Stomach (tissue), 9 donors: Measurements from ENCODE around the gene LRP1B. TPM values are rescaled to one million over a fixed set of nuclear protein-coding genes. Genes with fewer than 3 reads are reported as not detected.

Experiments used
- DNase-seq, 2 donors: peaks; one replicate each; pipeline versions ENCODE4 v3.0.0 to v3.0.0-alpha.2; 2013 to 2019
- H3K27ac ChIP-seq, 5 donors: fragments of 200-600 bp in 4 of 5; sonication (generic) in 4 of 5; one replicate each; pipeline ENCODE4 v1.5.1; 2013 to 2019; ENCODE audit warnings: mild to moderate bottlenecking in 1 of 5, moderate library complexity in 1 of 5
- H3K27me3 ChIP-seq, 3 donors: fragments of 200-600 bp; sonication (generic); one replicate each; pipeline ENCODE4 v1.5.1; 2017 to 2019; ENCODE audit warnings: mixed run types in 1 of 3
- H3K36me3 ChIP-seq, 4 donors: fragments of 200-600 bp; sonication (generic); 1 replicate in 3 of 4; 2 replicates in 1 of 4; pipeline ENCODE4 v1.5.1; 2016 to 2019
- H3K4me1 ChIP-seq, 4 donors: fragments of 200-600 bp; sonication (generic); one replicate each; pipeline ENCODE4 v1.5.1; 2016 to 2019
- H3K4me3 ChIP-seq, 4 donors: fragments of 200-600 bp; sonication (generic) in 3 of 4; one replicate each; pipeline ENCODE4 v1.5.1; 2016 to 2019; ENCODE audit warnings: mild to moderate bottlenecking in 1 of 4
- H3K9me3 ChIP-seq, 4 donors: fragments of 200-600 bp; sonication (generic); one replicate each; pipeline ENCODE4 v1.5.1; 2016 to 2019
- EP300 ChIP-seq: sonication (generic); formaldehyde crosslinking; IDR thresholded peaks from one replicate; pipeline ENCODE4 v1.6.1; 2017; ENCODE audit warnings: antibody characterized with exemption
- POLR2A ChIP-seq, 4 donors: fragments of 450-650 bp; IDR thresholded peaks; one replicate each; pipeline ENCODE4 v1.6.1; 2016; ENCODE audit warnings: antibody characterized with exemption in 4 of 4, control low read depth in 2 of 4, mild to moderate bottlenecking in 1 of 4, moderate library complexity in 1 of 4
- POLR2AphosphoS5 ChIP-seq, 3 donors: sonication (generic); formaldehyde crosslinking; IDR thresholded peaks; one replicate each; pipeline ENCODE4 v1.6.1; 2016; ENCODE audit warnings: antibody characterized with exemption in 3 of 3
- WGBS, 5 donors: extraction: QIAGEN DNeasy Blood & Tissue Kit in 3 of 5; methylation state at CpG; one replicate each; pipeline versions ENCODE4 v1.1.5 to v1.1.7; 2013 to 2018; 5-methylcytosine and 5-hydroxymethylcytosine counted together
- intact Hi-C: fragments of 100-400 bp; cut with DNase I; formaldehyde crosslinking; loops from one replicate; pipeline ENCODE4 v1.15.1; 2023; ENCODE audit warnings: low total_unique reads
- polyA plus RNA-seq, 3 donors: library from polyadenylated mRNA; stranded (reverse); fragments of 200-250 nt; gene quantifications; one replicate each; pipeline ENCODE4 v1.2.3, GENCODE V29; 2013
- total RNA-seq, 5 donors: library from RNA; depleted of rRNA; stranded (reverse); fragments of >200 nt; gene quantifications; one replicate each; pipeline versions ENCODE4 v1.1.0 to v1.2.3, GENCODE V29; 2014 to 2016
- TF ChIP-seq, protein P1 (sequence below), 7 experiments: fragments of 450-650 bp in 4 of 7; fragments of 200-600 bp in 3 of 7; sonication (generic) in 3 of 7; IDR thresholded peaks; one replicate each; pipeline ENCODE4 v1.5.1; 2016 to 2019; ENCODE audit warnings: antibody characterized with exemption in 7 of 7, control low read depth in 2 of 7, mild to moderate bottlenecking in 1 of 7
- donor health status: healthy with polysubstance abuse.
- donor health status: Bipolar disorder and iron deficiency.
- donor health status: healthy.

Gene LRP1B
- total and polyA plus RNA-seq, 8 donors = under 0.01 to 9.0 (median 0.38) TPM

DNA sequence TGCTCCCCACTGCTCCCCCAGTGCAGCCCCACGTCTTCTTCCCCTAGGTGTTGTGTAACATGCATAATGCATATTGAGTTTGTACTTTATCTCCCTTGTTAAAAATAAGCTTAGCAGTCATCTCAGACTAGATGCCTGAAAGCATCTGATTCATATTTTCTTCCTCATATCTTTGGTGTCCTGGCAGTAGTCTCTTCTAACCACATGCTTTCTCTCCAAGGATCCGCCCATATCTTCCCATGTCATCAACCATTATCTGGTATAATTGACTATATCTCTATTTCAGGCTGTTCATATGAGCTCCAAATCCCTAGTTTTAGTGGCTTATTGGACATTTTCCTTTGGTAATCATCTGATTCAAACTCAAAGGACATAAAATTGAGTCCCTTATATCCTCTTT, 426.3 kb downstream of the LRP1B start:
- H3K4me1 ChIP-seq = peaks cover 0 to 4% (median 0%) of the 10 kb centered on the region in 4 donors
- no peak overlapping the region for H3K27ac ChIP-seq
- H3K36me3 ChIP-seq = no peaks in the 10 kb centered on the region
- no peak for DNase-seq
- 80 to 90% (median 85%) methylated on average over 2 of the region's 2 CpGs for WGBS, 5 donors
- intact Hi-C loops = no loop called here
- no peaks in the 10 kb centered on the region for H3K9me3 ChIP-seq
- H3K4me3 ChIP-seq = no peak overlapping the region
- no peak for TF ChIP-seq POLR2A (IDR thresholded peaks at IDR 0.05)
- TF ChIP-seq POLR2AphosphoS5 (IDR thresholded peaks at IDR 0.05) = no peak
- no peak for TF ChIP-seq EP300
- TF ChIP-seq, protein P1, sequence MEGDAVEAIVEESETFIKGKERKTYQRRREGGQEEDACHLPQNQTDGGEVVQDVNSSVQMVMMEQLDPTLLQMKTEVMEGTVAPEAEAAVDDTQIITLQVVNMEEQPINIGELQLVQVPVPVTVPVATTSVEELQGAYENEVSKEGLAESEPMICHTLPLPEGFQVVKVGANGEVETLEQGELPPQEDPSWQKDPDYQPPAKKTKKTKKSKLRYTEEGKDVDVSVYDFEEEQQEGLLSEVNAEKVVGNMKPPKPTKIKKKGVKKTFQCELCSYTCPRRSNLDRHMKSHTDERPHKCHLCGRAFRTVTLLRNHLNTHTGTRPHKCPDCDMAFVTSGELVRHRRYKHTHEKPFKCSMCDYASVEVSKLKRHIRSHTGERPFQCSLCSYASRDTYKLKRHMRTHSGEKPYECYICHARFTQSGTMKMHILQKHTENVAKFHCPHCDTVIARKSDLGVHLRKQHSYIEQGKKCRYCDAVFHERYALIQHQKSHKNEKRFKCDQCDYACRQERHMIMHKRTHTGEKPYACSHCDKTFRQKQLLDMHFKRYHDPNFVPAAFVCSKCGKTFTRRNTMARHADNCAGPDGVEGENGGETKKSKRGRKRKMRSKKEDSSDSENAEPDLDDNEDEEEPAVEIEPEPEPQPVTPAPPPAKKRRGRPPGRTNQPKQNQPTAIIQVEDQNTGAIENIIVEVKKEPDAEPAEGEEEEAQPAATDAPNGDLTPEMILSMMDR (IDR thresholded peaks at IDR 0.05) = no peak
- no peaks in the 10 kb centered on the region for H3K27me3 ChIP-seq

DNA sequence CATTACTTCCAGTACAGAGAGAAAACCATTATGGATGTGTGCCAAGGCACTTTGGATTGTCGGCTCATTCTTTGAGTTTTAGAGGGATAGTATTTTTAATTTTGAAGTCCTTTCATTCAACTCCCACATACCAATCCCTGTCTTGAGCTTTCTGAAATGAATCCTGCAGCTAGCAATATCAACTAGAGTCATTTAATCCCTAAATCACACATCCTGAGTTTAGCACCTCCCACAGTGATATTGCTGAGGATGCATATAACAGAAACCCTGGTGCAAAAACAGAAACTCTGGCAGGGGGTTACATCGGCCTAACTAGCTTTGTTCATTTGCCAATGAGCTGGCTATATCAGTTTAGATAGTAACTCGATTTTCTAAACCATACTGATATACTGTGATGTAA, 427.3 kb downstream of the LRP1B start:
- no peaks in the 10 kb centered on the region for H3K36me3 ChIP-seq
- DNase-seq = peak in 1 of 2 donors; percentile 15
- WGBS, 5 donors = 46 to 61% (median 60%) methylated on average over 3 of the region's 3 CpGs
- H3K4me1 ChIP-seq = peaks cover 0 to 4% (median 2%) of the 10 kb centered on the region in 4 donors
- intact Hi-C loops = no loop called here
- H3K9me3 ChIP-seq = no peaks in the 10 kb centered on the region
- TF ChIP-seq POLR2AphosphoS5 (IDR thresholded peaks at IDR 0.05) = no peak
- TF ChIP-seq, protein P1 (IDR thresholded peaks at IDR 0.05) = no peak
- no peak overlapping the region for H3K27ac ChIP-seq
- H3K27me3 ChIP-seq = no peaks in the 10 kb centered on the region
- no peak overlapping the region for H3K4me3 ChIP-seq

DNA sequence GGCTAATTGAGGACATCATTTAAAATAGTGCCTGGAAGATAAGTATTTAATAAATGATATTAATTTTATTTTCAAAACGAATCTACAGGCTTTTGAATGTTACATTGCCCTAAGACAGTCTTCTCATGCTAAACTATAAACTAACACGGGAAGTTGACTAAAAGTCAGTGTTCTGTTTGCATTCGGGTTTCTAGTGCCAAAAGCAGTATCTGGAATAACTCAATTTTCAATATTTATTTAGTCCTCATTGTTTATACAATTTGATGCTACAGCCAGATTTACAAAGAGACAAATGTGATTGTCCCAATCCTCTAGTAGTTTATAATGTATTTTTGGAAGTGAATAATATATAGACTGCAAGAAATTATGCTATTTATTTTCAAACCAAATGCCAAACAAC, 429.2 kb downstream of the LRP1B start:
- Histone ChIP-seq H3K4me3 (no peak overlapping the region), H3K36me3 (no peaks in the 10 kb centered on the region), H3K27me3 (no peaks in the 10 kb centered on the region), H3K4me1 (peaks cover 0 to 7% (median 2%) of the 10 kb centered on the region in 4 donors), H3K9me3 (no peaks in the 10 kb centered on the region), H3K27ac (no peak overlapping the region)
- intact Hi-C loops = no loop called here
- peak in 1 of 2 donors; percentile 35 for DNase-seq
- no peak for TF ChIP-seq POLR2A (IDR thresholded peaks at IDR 0.05)
- no peak for TF ChIP-seq POLR2AphosphoS5 (IDR thresholded peaks at IDR 0.05)
- TF ChIP-seq EP300 = no peak
- TF ChIP-seq, protein P1 (IDR thresholded peaks at IDR 0.05) = no peak
- 12 to 41% (median 24%) methylated on average over 3 of the region's 3 CpGs for WGBS, 5 donors

DNA sequence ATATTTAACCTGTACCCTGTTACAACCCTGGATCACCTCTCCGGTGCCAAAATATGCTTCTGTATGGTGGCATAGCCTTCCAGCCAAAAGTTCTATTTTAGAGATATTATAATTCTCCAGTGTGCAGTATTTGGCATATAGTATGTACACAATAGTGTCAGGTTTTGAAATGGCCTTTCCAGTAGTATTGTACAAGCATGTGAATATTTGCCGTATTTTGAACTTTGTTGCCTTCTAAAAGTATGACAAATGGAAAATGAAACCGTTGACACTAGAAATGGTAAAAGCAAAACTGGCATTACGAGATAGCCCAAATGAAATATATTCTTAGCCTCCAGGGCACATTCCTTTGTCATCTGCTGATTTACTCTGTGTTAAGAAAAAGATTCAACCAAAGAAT, 431.2 kb downstream of the LRP1B start:
- intact Hi-C loops = no loop called here
- no peaks in the 10 kb centered on the region for H3K9me3 ChIP-seq
- no peaks in the 10 kb centered on the region for H3K27me3 ChIP-seq
- 80 to 91% (median 85%) methylated on average over 4 of the region's 4 CpGs for whole genome bisulfite sequencing, 5 donors
- H3K27ac ChIP-seq = no peak overlapping the region
- H3K4me1 ChIP-seq = peaks cover 0 to 7% (median 2%) of the 10 kb centered on the region in 4 donors
- no peaks in the 10 kb centered on the region for H3K36me3 ChIP-seq
- DNase-seq = no peak
- no peak overlapping the region for H3K4me3 ChIP-seq
- TF ChIP-seq POLR2A (IDR thresholded peaks at IDR 0.05) = no peak
- TF ChIP-seq, protein P1 (IDR thresholded peaks at IDR 0.05) = no peak
